ENCODE measurements around the gene CD59. TPM values are rescaled to one million over a fixed set of nuclear protein-coding genes. Genes with fewer than 3 reads are reported as not detected.
A peak's percentile ranks its signal among the peaks of the same experiment; 100 is the strongest.
"Not testable (repeated sequence)": the region's sequence is repeated elsewhere in the genome, so short reads cannot be mapped to it uniquely, and the experiment has no call there.

The CD59 gene
- total RNA-seq, 1 donor from 2014 or later: 931 TPM

- DNase-seq: peak; percentile 69
Observed at GRCh38 chr11:33742249-33742851, 6.1 kb upstream of the CD59 start.

GRCh38 chr11:33741806-33742205 is 5.6 kb upstream of the CD59 start:
- no peak for DNase-seq

- no peak for DNase-seq
Observed at GRCh38 chr11:33737362-33737821, 1.2 kb upstream of the CD59 start.

DNA sequence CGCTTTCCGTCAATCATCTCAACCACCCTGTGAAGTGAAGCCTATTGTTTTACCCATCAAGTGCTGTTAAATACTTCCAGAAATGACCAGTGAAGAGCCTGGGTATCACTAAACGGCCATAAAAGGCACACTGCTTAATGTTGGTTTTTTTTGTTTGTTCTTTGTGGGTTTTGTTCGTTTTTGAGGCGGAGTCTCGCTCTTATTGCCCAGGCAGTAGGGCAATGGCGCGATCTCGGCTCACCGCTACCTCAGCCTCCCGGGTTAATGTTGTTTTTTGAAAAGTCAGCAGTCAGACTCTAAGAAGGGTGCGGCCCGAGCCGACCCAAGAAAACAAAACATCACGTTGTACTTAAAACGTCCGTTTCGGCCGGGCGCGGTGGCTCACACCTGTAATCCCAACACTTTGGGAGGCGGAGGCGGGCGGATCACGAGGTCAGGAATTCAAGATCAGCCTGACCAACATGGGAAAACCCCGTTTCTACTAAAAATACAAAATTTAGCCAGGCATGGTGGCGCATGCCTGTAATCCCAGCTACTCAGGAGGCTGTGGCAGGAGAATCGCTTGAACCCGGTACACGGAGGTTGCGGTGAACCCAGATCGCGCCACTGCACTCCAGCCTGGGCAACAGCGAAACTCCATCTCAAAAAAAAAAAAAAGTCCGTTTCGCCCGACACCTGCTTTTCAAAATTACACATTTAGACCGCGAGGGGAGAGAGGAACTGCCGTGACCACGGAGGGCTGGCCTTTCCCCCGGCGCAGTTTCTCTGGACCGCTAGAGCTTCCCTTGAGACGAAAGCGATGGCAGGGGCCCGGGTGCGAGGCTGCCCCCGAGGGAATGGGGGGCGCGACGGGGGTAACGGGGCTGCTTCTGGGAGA is 714 bp downstream of the CD59 start:
- peak; percentile 52 for DNase-seq

- peak; percentile 69 for DNase-seq
Observed at GRCh38 chr11:33734441-33735270, 1.6 kb downstream of the CD59 start.

GRCh38 chr11:33733980-33734379 is 2.2 kb downstream of the CD59 start:
- DNase-seq: peak; percentile 78

DNA sequence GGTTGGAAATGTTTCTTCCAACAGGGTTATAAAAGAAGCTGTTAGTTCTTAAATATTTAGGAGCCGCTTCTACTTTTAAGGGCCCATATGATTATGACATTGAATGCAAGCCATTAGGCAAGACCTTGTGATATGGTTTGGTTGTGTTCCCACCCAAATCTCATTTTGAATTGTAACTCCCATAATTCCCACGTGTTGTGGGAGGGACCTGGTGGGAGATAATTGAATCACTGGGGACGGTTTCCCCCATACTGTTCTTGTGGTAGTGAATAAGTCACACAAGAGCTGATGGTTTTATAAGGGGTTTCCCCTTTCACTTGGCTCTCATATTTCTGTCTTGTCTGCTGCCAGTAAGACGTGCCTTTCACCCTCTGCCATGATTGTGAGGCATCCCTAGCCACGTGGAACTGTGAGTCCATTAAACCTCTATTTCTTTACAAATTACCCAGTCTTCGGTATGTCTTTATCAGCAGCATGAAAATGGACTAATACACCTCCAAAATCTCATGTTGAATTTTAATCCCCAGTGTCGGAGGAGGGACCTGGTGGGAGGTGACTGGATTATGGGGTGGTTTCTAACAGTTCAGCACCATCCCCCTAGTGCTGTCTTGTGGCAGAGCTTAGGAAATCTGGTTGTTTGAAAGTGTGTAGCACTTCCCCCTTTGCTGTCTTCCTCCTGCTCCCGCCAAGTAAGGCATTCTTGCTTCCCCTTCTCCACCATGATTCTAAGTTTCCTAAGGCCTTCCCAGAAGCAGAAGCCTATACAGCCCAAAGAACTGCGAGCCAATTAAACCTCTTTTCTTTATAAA is 4.3 kb downstream of the CD59 start:
- no peak for DNase-seq

- no peak for DNase-seq
Observed at GRCh38 chr11:33730716-33731115, 5.5 kb downstream of the CD59 start.

DNA sequence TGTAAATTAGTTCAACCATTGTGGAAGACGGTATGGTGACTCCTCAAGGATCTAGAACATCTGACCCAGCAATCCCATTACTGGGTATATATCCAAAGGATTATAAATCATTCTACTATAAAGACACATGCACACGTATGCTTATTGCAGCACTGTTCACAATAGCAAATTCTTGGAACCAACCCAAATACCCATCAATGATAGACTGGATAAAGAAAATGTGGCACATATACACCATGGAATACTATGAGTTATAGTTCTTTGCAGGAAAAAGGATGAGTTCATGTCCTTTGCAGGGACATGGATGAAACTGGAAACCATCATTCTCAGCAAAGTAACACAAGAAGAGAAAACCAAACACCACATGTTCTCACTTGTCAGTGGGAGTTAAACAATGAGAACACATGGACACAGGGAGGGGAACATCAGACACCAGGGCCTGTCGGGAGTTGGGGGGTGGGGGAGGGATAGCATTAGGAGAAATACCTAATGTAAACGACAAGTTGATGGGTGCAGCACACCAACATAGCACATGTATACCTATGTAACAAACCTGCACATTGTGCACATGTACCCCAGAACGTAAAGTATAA is 7.1 kb downstream of the CD59 start:
- not testable (repeated sequence) for DNase-seq

- DNase-seq: not testable (repeated sequence)
Observed at GRCh38 chr11:33727539-33727938, 8.7 kb downstream of the CD59 start.

DNA sequence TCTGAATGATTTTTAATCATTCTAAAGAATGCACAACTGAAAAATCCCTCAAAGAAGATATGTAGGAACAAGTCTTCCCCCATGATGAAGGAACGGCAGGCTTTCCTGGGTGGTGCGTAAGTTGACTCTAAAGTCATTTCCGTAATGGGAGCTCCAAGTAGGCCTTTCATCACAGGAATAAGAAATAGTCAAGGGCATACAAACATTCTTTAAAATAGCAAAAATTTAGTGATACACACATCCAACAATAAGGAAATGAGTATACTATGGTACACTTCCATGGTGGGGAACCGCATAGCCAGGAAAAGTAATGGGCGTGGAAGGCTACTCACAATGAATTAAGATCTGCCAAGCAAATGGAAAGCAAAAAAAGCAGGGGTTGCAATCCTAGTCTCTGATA is 10.7 kb downstream of the CD59 start:
- DNase-seq: no peak

- peak; percentile 94 for DNase-seq
Observed at GRCh38 chr11:33724644-33725035, 11.6 kb downstream of the CD59 start.

DNA sequence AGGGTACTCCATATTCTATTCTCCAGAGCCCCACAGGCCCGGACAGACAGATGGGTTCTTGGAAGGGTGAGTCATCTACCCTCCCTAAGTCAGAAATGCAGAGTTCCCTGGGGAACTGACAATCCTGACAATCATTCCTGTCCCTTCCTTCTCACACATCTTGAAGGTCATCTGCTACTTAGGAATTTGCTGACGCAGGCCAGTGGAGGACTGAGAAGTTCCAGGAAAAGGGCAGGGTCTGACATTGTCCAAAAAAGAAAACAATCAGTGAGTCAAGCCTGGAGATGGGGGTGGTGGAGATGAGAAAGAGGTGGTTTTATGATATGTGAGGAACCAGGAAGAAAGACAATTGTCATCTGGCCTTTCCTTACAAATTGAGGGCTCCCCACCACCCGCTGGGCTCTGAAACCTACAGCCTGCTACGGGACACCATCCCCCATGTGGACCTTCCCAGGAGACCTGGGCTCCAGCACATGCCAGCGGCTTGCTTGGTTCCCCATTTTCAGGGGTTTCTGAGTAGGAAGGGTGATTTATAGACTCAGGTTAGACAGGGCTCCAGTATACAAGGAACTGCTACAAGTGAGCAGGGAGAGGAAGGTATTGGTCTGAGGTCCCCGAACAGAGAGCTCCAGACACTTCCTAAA is 12.9 kb downstream of the CD59 start:
- DNase-seq: peak; percentile 98

- DNase-seq: peak; percentile 57
Observed at GRCh38 chr11:33722590-33723234, 13.5 kb downstream of the CD59 start.

GRCh38 chr11:33721984-33722383 is 14.2 kb downstream of the CD59 start:
- DNase-seq: no peak

DNA sequence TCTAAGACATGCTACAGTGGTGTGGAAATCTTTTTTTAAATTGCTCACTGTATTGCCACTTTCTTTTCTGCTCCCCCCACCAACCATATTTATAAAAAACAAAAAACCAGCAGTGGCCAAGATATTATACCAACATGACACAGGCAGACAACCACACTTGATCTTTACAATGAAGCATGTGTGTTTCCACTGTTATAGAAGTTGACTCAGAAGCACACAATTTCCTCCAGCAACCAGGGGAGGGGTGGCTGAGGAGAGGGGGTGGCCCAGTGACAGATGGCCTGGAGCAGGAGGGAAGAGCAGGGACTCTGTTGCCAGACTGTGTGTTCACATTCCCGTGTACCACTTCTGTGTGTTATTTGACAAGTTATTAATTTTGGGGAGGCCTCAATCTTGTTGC is 14.8 kb downstream of the CD59 start:
- DNase-seq: peak; percentile 88

DNA sequence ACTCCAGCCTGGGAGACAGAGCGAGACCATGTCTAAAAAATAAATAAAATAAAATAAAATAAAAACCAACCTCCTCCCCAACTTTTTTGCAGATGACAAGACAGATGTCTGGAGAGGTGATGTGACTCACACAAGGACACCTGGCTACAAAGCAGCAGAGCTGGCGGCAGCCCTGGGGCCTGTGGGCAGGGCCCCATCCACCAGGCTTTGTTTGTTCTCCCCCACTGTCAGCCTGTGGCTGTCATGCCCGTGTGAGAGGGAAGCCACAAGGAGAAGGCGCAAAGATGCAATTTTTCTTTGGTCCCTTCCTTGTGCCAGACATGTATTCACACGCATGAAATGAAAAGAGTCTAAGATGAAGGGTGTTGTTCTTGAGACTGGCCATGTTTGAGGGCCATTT is 16.6 kb downstream of the CD59 start:
- DNase-seq: no peak

- no peak for DNase-seq
Observed at GRCh38 chr11:33718440-33718839, 17.8 kb downstream of the CD59 start.

- peak; percentile 77 for DNase-seq
Observed at GRCh38 chr11:33716243-33716642, 20.0 kb downstream of the CD59 start.

DNA sequence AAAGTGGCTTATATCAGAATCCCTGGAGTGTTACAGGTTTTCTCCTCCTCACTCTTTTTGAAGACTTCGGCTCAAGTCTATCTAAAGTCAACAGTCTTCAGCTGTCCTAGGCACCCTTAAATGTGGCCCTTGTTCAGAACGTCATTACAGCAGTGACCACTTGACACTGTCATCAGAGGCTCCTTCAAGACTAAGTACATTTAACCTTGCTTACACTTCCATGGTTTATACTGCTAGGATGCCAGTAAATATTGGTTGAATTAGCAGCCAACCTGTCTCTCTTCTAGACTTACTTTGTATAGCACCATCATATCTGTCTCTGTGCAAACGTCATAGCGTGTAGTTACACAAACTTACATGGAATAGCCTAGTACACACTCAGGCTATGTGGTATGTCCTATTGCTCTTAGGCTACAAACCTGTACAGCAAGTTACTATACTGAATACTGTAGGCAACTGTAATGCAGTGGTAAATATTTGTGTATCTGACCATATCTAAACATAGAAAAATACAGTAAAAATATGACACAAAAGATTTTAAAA is 22.3 kb downstream of the CD59 start:
- no peak for DNase-seq
